H9 (cell line): Measurements from ENCODE around the gene ZNF84. TPM values are rescaled to one million over a fixed set of nuclear protein-coding genes. Genes with fewer than 3 reads are reported as not detected.

Source experiments
- DNase-seq: peaks from one replicate; pipeline ENCODE4 v3.0.0-alpha.2; 2017
- H2AFZ ChIP-seq: one replicate; pipeline ENCODE4 v1.6.1; 2013; ENCODE audit warnings: mild to moderate bottlenecking, low read length, control low read depth, moderate library complexity
- H2AK5ac ChIP-seq: 2 replicates; pipeline ENCODE4 v1.6.1; 2013; ENCODE audit warnings: low read length, control low read depth, mixed read lengths; ENCODE audit not compliant: insufficient read length
- H2BK120ac ChIP-seq: one replicate; pipeline ENCODE4 v1.6.1; 2013; ENCODE audit warnings: low read depth, mild to moderate bottlenecking, low read length, control low read depth, inconsistent platforms; ENCODE audit not compliant: poor library complexity, severe bottlenecking
- H2BK12ac ChIP-seq: 2 replicates; pipeline ENCODE4 v1.6.1; 2013; ENCODE audit warnings: low read length, control low read depth, mixed read lengths, low read depth; ENCODE audit not compliant: insufficient read length
- H2BK15ac ChIP-seq: 2 replicates; pipeline ENCODE4 v1.6.1; 2013; ENCODE audit warnings: low read depth, low read length, control low read depth
- H2BK20ac ChIP-seq: one replicate; pipeline ENCODE4 v1.6.1; 2013; ENCODE audit warnings: low read depth, mild to moderate bottlenecking, low read length, control low read depth, inconsistent platforms; ENCODE audit not compliant: poor library complexity, severe bottlenecking
- H2BK5ac ChIP-seq: 2 replicates; pipeline ENCODE4 v1.6.1; 2013; ENCODE audit warnings: low read length, control low read depth, mixed read lengths; ENCODE audit not compliant: insufficient read length
- H3K14ac ChIP-seq: 2 replicates; pipeline ENCODE4 v1.6.1; 2013; ENCODE audit warnings: low read length, control low read depth; ENCODE audit not compliant: insufficient read depth
- H3K18ac ChIP-seq: 2 replicates; pipeline ENCODE4 v1.6.1; 2013; ENCODE audit warnings: low read depth, mild to moderate bottlenecking, mixed read lengths, low read length, control low read depth; ENCODE audit not compliant: insufficient read length
- H3K23ac ChIP-seq: 2 replicates; pipeline ENCODE4 v1.6.1; 2013; ENCODE audit warnings: low read length, control low read depth, mixed read lengths, low read depth; ENCODE audit not compliant: insufficient read length
- H3K23me2 ChIP-seq: 2 replicates; pipeline ENCODE4 v1.6.1; 2013; ENCODE audit warnings: low read depth, mild to moderate bottlenecking, mixed read lengths, low read length, control low read depth; ENCODE audit not compliant: insufficient read length, poor library complexity, severe bottlenecking
- H3K27ac ChIP-seq: 2 replicates; pipeline ENCODE4 v1.5.1; 2013; ENCODE audit warnings: low read length, control low read depth, mixed read lengths, low read depth; ENCODE audit not compliant: insufficient read length
- H3K27me3 ChIP-seq: 2 replicates; pipeline ENCODE4 v1.6.1; 2013; ENCODE audit warnings: low read length, control low read depth, inconsistent platforms; ENCODE audit not compliant: insufficient read depth
- H3K4ac ChIP-seq: 2 replicates; pipeline ENCODE4 v1.6.1; 2013; ENCODE audit warnings: low read depth, mild to moderate bottlenecking, control low read depth, inconsistent platforms, low read length, moderate library complexity
- H3K4me1 ChIP-seq: 2 replicates; pipeline ENCODE4 v1.6.1; 2013; ENCODE audit warnings: low read length, control low read depth, inconsistent platforms; ENCODE audit not compliant: insufficient read depth
- H3K4me2 ChIP-seq: 2 replicates; pipeline ENCODE4 v1.6.1; 2013; ENCODE audit warnings: low read length, control low read depth, mixed read lengths; ENCODE audit not compliant: insufficient read length, insufficient read depth
- H3K56ac ChIP-seq: 2 replicates; pipeline ENCODE4 v1.6.1; 2013; ENCODE audit warnings: low read depth, mild to moderate bottlenecking, mixed read lengths, low read length, control low read depth; ENCODE audit not compliant: insufficient read length
- H3K79me1 ChIP-seq: 2 replicates; pipeline ENCODE4 v1.6.1; 2013; ENCODE audit warnings: low read depth, mild to moderate bottlenecking, moderate library complexity, low read length, control low read depth, inconsistent platforms; ENCODE audit not compliant: insufficient read depth, poor library complexity, severe bottlenecking
- H3K79me2 ChIP-seq: 2 replicates; pipeline ENCODE4 v1.6.1; 2013; ENCODE audit warnings: low read length, control low read depth, inconsistent platforms; ENCODE audit not compliant: insufficient read depth
- H3K9ac ChIP-seq: 2 replicates; pipeline ENCODE4 v1.6.1; 2013; ENCODE audit warnings: low read length, control low read depth, mixed read lengths; ENCODE audit not compliant: insufficient read length; ENCODE audit errors: extremely low read depth
- H3K9me3 ChIP-seq: one replicate; pipeline ENCODE4 v1.6.1; 2013; ENCODE audit warnings: low read depth, low read length, inconsistent platforms; ENCODE audit not compliant: control insufficient read depth
- H3T11ph ChIP-seq: one replicate; pipeline ENCODE4 v1.6.1; 2013; ENCODE audit warnings: mild to moderate bottlenecking, low read length, control low read depth, inconsistent platforms
- H4K20me1 ChIP-seq: one replicate; pipeline ENCODE4 v1.6.1; 2013; ENCODE audit not compliant: control insufficient read depth, insufficient read length, insufficient read depth
- H4K5ac ChIP-seq: 2 replicates; pipeline ENCODE4 v1.6.1; 2013; ENCODE audit warnings: low read depth, mild to moderate bottlenecking, mixed read lengths, low read length, control low read depth; ENCODE audit not compliant: insufficient read length
- H4K8ac ChIP-seq: replicated peaks from 2 replicates; pipeline ENCODE4 v1.6.1; 2013; ENCODE audit warnings: low read length, control low read depth, mixed read lengths, low read depth; ENCODE audit not compliant: insufficient read length
- H4K91ac ChIP-seq: 2 replicates; pipeline ENCODE4 v1.6.1; 2013; ENCODE audit warnings: low read depth, mild to moderate bottlenecking, moderate library complexity, mixed read lengths, low read length, control low read depth; ENCODE audit not compliant: insufficient read length
- H3K27ac Mint-ChIP-seq, 3 experiments: 2 replicates in 2 of 3; 3 replicates in 1 of 3; pipeline ENCODE4 v1.8.0; 2020 to 2021; ENCODE audit warnings: mixed read lengths in 3 of 3, mild to moderate bottlenecking in 1 of 3, moderate library complexity in 1 of 3
- H3K27me3 Mint-ChIP-seq: 2 replicates; pipeline ENCODE4 v1.8.0; 2021; ENCODE audit warnings: low read depth, mild to moderate bottlenecking, moderate library complexity, mixed read lengths
- H3K36me3 Mint-ChIP-seq, 3 experiments: 2 replicates in 2 of 3; 3 replicates in 1 of 3; pipeline ENCODE4 v1.8.0; 2020 to 2021; ENCODE audit warnings: low read depth in 3 of 3, mixed read lengths in 3 of 3; ENCODE audit not compliant: insufficient read depth in 1 of 3
- H3K4me1 Mint-ChIP-seq, 2 experiments: 2 replicates each; pipeline ENCODE4 v1.8.0; 2020; ENCODE audit warnings: mixed read lengths in 2 of 2
- H3K4me3 Mint-ChIP-seq, 2 experiments: 2 replicates in 1 of 2; 3 replicates in 1 of 2; pipeline ENCODE4 v1.8.0; 2020 to 2021; ENCODE audit warnings: mild to moderate bottlenecking in 2 of 2, mixed read lengths in 2 of 2, moderate library complexity in 1 of 2
- H3K9me3 Mint-ChIP-seq, 2 experiments: 2 replicates in 1 of 2; 3 replicates in 1 of 2; pipeline ENCODE4 v1.8.0; 2020; ENCODE audit warnings: mild to moderate bottlenecking in 2 of 2, mixed read lengths in 2 of 2, moderate library complexity in 1 of 2
- WGBS: extraction: QIAGEN DNeasy Blood & Tissue Kit; methylation state at CpG from one replicate; pipeline ENCODE4 v1.1.7; 2013; ENCODE audit warnings: missing lambda C conversion rate, low lambda C conversion rate, mixed read lengths; ENCODE audit not compliant: insufficient read length; ENCODE audit errors: extremely low coverage; 5-methylcytosine and 5-hydroxymethylcytosine counted together
- total RNA-seq: library from RNA; stranded (reverse); gene quantifications from 2 replicates; pipeline ENCODE4 v1.2.1, GENCODE V29; 2021
- TF ChIP-seq, protein P1 (sequence below): fragments of 200-600 bp; sonication (generic); conservative IDR thresholded peaks from 3 replicates; pipeline ENCODE4 v1.8.0; 2021; ENCODE audit warnings: antibody characterized with exemption, mild to moderate bottlenecking

Gene ZNF84
- total RNA-seq, 1 experiment from 2014 or later: 45.1 TPM

DNA sequence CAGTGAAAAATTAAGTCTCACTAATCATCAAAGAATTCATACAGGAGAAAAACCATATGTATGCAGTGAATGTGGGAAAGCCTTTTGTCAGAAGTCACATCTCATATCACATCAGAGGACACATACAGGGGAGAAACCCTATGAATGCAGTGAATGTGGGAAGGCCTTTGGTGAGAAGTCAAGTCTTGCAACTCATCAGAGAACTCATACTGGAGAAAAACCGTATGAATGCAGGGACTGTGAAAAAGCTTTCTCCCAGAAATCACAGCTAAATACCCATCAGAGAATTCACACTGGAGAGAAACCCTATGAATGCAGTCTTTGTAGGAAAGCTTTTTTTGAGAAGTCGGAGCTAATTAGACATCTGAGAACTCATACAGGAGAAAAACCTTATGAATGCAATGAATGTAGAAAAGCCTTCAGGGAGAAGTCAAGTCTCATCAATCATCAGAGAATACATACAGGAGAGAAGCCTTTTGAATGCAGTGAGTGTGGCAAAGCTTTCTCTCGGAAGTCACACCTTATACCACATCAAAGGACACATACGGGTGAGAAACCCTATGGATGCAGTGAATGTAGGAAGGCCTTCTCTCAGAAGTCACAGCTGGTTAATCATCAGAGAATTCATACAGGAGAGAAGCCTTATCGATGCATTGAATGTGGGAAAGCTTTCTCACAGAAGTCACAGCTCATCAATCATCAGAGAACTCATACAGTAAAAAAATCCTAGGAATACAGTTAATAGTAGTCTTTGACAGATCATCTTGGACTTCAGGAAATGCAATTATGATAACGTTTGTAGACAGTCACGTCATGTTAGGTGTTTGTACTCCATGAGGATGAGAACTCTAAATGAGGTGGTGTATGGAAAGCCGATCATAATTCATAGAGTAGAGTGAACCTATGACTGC, 21.1 kb downstream of the ZNF84 start:
- no peaks in the 10 kb centered on the region for H3K27me3 ChIP-seq
- H2BK12ac ChIP-seq: no peak overlapping the region
- H2BK120ac ChIP-seq: no peak overlapping the region
- H2BK15ac ChIP-seq: no peak overlapping the region
- no peak overlapping the region for H3K4ac ChIP-seq
- no peaks in the 10 kb centered on the region for H3K79me1 ChIP-seq
- H2BK20ac ChIP-seq: no peak overlapping the region
- no peak overlapping the region for H3K14ac ChIP-seq
- Mint-ChIP-seq H3K4me1 (no peaks in the 10 kb centered on the region), H3K9me3 (peaks cover 93 to 98% of the 10 kb centered on the region in 2 experiments), H3K27me3 (peaks cover 16% of the 10 kb centered on the region), H3K4me3 (no peak overlapping the region), H3K36me3 (peaks cover 75 to 89% (median 80%) of the 10 kb centered on the region in 3 experiments), H3K27ac (no peak overlapping the region)
- no peak overlapping the region for H4K5ac ChIP-seq
- no peak overlapping the region for H3K9ac ChIP-seq
- no peaks in the 10 kb centered on the region for H4K20me1 ChIP-seq
- no peak overlapping the region for H4K8ac ChIP-seq
- no peak overlapping the region for H3T11ph ChIP-seq
- no CpG with 5 or more reads among the region's 8 CpGs for WGBS
- no peaks in the 10 kb centered on the region for H3K23me2 ChIP-seq
- TF ChIP-seq, protein P1, sequence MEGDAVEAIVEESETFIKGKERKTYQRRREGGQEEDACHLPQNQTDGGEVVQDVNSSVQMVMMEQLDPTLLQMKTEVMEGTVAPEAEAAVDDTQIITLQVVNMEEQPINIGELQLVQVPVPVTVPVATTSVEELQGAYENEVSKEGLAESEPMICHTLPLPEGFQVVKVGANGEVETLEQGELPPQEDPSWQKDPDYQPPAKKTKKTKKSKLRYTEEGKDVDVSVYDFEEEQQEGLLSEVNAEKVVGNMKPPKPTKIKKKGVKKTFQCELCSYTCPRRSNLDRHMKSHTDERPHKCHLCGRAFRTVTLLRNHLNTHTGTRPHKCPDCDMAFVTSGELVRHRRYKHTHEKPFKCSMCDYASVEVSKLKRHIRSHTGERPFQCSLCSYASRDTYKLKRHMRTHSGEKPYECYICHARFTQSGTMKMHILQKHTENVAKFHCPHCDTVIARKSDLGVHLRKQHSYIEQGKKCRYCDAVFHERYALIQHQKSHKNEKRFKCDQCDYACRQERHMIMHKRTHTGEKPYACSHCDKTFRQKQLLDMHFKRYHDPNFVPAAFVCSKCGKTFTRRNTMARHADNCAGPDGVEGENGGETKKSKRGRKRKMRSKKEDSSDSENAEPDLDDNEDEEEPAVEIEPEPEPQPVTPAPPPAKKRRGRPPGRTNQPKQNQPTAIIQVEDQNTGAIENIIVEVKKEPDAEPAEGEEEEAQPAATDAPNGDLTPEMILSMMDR: no peak
- H3K23ac ChIP-seq: no peak overlapping the region
- no peak overlapping the region for H4K91ac ChIP-seq
- H2AK5ac ChIP-seq: no peak overlapping the region
- no peaks in the 10 kb centered on the region for H3K79me2 ChIP-seq
- no peak overlapping the region for H3K18ac ChIP-seq
- peaks cover 83% of the 10 kb centered on the region for H3K9me3 ChIP-seq
- H3K27ac ChIP-seq: no peak overlapping the region
- no peak overlapping the region for H2AFZ ChIP-seq
- H3K4me1 ChIP-seq: no peaks in the 10 kb centered on the region
- DNase-seq: no peak
- H3K56ac ChIP-seq: no peak overlapping the region
- no peak overlapping the region for H2BK5ac ChIP-seq
- H3K4me2 ChIP-seq: no peak overlapping the region
